ENCODE measurements around the gene CTNNA3.

GRCh38 chr10:66190413-66190812 lies 1505.6 kb downstream of the CTNNA3 start:
- no peak for TF ChIP-seq POLR2A (IDR thresholded peaks at IDR 0.05)
- TF ChIP-seq, protein P1, sequence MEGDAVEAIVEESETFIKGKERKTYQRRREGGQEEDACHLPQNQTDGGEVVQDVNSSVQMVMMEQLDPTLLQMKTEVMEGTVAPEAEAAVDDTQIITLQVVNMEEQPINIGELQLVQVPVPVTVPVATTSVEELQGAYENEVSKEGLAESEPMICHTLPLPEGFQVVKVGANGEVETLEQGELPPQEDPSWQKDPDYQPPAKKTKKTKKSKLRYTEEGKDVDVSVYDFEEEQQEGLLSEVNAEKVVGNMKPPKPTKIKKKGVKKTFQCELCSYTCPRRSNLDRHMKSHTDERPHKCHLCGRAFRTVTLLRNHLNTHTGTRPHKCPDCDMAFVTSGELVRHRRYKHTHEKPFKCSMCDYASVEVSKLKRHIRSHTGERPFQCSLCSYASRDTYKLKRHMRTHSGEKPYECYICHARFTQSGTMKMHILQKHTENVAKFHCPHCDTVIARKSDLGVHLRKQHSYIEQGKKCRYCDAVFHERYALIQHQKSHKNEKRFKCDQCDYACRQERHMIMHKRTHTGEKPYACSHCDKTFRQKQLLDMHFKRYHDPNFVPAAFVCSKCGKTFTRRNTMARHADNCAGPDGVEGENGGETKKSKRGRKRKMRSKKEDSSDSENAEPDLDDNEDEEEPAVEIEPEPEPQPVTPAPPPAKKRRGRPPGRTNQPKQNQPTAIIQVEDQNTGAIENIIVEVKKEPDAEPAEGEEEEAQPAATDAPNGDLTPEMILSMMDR (IDR thresholded peaks at IDR 0.05 in 8 of 11, conservative IDR thresholded peaks at IDR 0.05 in 3 of 11), result no peak
- TF ChIP-seq POLR2AphosphoS5 (IDR thresholded peaks at IDR 0.05), result no peak

Data from spleen (tissue), 7 donors.